ENCODE results near the gene STYXL1.

STYXL1 gene

DNA sequence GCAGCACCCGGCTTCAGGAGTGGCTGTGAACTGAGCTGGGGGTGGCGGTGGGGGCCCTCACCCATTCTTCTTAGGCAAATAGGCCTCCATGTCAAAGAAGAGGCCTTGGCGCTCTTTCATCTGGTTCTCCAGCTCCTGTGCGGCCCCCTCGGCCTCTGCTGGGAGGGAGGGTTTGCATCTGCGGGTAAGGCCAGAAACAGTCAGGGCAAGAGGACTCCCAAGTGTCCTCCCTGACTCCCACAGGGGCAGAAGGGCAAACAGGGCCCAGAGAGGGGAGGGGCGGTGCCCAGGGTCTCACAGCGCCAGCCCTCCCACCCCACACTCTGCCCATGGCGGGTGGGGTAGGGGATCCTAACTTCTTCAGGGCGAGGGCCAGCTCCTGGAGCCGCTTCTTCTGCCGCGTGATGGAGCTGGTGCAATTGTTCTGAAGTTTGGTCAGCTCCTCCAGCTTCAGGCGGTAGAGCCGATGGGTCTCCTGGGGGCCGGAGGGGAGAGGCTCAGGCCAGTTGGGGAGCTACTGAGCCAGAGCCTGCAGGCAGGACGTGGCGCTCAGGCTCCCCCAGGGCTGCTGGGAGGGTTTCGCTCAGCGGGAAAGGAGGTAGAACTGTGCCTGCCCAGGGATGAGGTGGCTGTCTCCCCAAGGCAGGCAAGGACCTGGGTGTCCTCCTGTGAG lies 55.6 kb downstream of the STYXL1 start:
- no peak for DNase-seq (ENCODE audit: low spot score)

DNA sequence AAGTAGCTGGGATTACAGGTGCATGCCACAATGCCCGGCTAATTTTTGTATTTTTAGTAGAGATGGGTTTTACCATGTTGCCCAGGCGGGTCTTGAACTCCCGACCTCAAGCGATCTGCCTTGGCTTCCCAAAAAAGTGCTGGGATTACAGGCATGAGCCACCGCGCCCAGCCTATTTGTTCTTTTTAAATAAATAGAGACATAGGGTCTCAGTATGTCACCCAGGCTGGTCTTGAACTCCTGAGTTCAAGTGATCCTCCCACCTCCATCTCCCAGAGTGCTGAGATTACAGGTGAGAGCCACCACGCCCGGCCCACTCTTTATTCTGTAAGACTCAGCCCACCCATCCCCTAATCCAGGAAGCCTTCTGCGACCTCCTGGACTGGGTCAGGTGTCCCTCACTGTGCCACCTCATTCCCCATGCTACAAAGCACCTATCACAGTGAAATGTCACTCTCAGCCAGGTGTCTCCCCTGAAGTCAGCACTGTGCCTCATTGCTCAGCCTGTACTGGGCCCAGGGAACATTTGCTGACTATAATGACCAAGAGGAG lies 56.2 kb downstream of the STYXL1 start:
- no peak for DNase-seq (ENCODE audit: low spot score)

GRCh38 chr7:75989500-75990388 lies 58.1 kb downstream of the STYXL1 start:
- DNase-seq (ENCODE audit: low spot score), result no peak

DNA sequence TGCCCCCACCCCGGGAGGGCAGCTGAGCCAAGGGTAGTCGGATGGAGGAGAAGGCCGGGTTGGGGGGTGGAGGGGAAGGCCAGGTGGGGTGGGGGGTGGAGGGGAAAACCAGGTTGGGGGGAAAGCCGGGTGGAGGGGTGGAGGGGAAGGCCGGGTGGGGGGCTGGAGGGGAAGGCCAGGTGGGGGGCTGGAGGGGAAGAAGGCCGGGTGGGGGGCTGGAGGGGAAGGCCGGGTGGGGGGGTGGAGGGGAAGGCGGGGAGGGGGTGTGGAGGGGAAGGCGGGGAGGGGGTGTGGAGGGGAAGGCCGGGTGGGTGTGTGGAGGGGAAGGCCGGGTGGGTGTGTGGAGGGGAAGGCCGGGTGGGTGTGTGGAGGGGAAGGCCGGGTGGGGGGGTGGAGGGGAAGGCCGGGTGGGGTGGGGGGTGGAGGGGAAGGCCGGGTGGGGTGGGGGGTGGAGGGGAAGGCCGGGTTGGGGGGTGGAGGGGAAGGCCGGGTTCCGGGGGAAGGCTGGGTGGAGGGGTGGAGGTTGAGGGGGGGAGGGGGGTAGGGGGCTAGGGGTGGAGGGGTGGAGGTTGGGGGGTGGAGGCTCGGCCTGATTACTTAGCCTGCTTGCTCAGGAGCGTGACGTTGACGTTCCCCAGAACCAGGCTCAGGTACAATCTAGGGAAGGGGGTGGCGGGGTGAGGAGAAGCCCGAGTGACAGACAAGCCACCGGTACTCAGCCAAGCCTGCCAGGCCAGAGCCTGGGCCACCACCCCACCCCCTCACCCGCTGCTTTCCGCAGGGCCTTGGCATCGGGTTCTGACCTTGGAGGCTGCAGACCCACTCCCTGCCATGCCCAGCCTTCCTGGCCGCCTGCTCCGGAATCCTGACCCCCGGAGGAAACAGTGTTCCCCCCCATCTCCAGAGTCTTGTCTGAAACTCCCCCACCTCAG lies 59.0 kb downstream of the STYXL1 start:
- no peak for DNase-seq (ENCODE audit: low spot score)

DNA sequence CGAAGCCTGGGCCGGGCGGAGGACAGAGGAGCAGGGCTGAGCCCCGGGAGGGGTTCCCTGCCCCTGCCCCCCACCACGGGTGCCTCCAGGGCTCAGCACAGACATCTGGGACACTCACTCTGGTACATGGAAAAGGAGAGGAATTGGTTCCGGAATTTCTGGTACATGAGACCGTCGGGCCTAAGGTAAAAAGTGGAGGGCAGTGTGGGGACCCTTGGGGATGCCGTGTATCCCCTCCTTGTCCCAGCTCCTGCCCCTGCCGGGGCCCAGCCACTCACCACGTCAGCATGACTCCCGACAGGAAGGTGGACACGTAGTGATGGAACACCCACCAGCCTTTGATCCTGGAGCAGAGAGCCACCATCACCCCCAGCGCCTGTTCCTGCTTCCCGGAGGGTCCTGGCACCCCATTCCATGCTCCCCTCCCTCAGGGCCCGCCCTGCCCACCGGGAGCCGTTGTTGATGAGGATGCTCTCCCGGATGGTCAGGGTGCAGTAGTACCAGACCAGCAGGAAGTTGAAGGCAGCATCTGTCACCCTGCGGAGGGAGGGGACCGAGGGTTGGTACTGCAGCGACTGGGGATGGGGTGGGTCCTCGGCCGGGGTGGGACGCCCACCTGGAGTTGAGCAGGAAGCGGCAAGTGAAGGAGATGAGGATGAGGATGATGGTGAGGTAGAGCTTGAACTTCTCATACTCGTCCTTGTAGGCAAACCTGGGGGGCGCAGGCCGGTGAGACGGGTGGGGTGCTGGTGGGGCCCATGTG lies 59.8 kb downstream of the STYXL1 start:
- DNase-seq (ENCODE audit: low spot score), result no peak

- no peak for DNase-seq (ENCODE audit: low spot score)
Measured at GRCh38 chr7:75987026-75987804, 60.6 kb downstream of the STYXL1 start.

DNA sequence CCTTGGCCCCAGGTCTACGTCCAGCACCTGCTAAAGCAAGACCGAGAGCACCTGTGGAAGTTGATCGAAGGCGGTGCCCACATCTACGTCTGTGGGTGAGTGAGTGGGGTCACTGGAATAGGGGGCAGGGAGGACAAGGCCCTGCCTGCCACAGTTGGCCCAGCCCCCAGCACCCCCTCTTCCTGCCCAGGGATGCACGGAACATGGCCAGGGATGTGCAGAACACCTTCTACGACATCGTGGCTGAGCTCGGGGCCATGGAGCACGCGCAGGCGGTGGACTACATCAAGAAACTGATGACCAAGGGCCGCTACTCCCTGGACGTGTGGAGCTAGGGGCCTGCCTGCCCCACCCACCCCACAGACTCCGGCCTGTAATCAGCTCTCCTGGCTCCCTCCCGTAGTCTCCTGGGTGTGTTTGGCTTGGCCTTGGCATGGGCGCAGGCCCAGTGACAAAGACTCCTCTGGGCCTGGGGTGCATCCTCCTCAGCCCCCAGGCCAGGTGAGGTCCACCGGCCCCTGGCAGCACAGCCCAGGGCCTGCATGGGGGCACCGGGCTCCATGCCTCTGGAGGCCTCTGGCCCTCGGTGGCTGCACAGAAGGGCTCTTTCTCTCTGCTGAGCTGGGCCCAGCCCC lies 61.5 kb downstream of the STYXL1 start:
- no peak for DNase-seq (ENCODE audit: low spot score)

GRCh38 chr7:75985518-75986146 lies 62.2 kb downstream of the STYXL1 start:
- no peak for DNase-seq (ENCODE audit: low spot score)

GRCh38 chr7:75985009-75985517 lies 62.7 kb downstream of the STYXL1 start:
- DNase-seq (ENCODE audit: low spot score), result no peak

DNA sequence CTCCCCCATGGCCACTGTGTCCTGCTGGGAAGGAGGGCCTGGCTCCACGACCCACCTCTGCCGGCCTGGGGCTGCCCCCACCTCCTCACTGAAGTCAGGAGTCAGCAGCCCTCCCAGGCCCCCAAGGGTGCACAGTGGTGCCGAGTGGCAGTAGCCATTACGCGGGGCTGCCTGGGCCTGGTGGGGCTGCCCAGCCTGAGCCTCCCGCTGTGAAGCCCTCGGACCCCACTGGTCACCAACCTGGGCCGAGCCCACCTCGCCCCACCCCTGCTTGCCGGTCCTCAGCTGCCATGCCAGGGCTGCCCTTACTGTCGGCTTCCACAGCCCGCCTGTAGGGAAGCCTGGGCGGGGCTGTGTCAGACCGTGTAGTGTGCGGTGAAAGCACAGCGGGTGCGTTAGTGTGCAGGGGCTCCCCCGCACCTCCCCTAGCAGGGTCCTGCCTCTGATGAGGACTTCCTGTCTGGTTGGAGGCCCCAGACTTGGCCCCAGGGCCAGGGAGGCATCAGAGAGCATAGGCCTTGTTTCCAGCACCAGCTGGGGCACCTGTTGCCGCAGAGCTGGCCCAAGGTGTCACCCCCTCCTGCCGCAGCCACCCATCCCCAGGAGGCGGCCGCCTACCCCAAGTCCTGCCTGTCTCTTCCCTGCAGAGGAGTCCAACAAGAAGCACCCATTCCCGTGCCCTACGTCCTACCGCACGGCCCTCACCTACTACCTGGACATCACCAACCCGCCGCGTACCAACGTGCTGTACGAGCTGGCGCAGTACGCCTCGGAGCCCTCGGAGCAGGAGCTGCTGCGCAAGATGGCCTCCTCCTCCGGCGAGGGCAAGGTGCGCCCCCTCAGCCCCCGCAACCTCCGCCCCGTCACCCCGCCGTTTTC lies 63.4 kb downstream of the STYXL1 start:
- DNase-seq (ENCODE audit: low spot score), result no peak

DNA sequence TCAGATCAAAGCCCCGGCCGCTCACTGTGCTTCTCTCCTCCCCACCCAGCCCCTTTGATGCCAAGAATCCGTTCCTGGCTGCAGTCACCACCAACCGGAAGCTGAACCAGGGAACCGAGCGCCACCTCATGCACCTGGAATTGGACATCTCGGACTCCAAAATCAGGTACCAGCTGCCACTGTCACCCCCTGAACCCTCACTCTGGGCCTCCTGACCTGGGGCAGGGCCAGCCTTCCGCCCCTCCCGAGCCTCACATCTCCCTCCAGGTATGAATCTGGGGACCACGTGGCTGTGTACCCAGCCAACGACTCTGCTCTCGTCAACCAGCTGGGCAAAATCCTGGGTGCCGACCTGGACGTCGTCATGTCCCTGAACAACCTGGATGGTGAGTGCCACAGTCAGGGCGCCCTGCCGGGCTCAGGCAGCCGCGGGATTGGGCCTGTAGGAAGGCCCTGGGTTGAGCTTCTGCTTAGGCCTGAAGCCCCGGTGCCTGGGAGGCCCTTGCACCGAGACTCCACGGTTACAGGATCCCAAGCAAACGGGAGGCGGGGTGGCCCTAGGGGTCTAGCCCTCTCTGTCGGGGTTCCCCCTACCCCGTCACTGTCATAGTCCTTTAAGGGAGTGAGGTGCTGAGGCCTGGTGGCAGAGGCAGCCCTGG lies 64.2 kb downstream of the STYXL1 start:
- no peak for DNase-seq (ENCODE audit: low spot score)

GRCh38 chr7:75982306-75983064 lies 65.3 kb downstream of the STYXL1 start:
- no peak for DNase-seq (ENCODE audit: low spot score)

GRCh38 chr7:75981453-75982305 lies 66.1 kb downstream of the STYXL1 start:
- no peak for DNase-seq (ENCODE audit: low spot score)

DNA sequence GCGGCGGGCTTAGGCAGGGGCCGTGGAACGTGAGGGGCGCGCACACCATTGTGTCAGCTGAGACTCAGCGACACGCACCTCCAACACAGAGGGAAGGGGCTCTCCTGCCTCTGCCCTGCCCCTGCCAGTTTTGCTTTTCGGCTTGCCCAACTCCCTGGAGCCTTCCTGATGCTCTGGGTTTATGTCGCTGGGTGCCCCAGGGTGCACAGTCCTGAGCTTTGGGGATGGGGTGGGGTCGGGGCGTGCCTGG lies 66.7 kb downstream of the STYXL1 start:
- no peak for DNase-seq (ENCODE audit: low spot score)

DNA sequence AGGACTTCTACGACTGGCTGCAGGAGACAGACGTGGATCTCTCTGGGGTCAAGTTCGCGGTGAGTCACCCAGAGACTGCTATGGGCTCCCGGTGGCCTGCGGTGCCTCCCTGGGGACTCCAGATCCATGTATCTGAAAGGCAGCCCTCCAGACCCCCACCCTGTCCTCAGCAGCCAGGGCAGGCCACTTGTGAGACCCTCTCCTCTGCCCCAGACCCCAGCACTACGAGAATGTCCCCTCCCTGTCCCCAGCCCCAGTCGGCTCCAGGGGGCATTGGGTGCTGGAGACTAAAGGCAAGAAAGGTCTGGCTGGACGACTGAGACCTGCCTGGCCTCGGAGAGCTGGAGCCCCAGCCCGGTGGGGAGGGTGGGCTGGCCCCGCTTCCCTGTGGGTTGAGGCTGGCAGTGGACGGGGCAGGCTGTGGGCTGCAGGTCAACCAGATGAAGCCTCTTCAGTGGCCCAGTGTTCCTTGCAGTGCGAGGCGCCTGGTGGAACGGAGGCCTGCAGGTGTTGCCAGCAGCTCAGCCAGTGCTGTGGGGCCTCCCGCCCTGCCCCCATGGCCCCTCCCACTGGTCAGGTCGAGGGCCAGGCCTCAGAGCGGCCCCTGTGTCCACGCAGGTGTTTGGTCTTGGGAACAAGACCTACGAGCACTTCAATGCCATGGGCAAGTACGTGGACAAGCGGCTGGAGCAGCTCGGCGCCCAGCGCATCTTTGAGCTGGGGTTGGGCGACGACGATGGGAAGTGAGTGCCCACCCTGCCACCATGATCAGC lies 67.2 kb downstream of the STYXL1 start:
- DNase-seq (ENCODE audit: low spot score), result no peak

Measured in activated CD4-positive, alpha-beta T cell treated with anti-CD3 and anti-CD28 coated beads, Interleukin-2, Interleukin-4, amounts not matched to agents 100 ng/mL and 50 ng/mL, durations not matched to agents 16 hours and 8 hours (primary cell).